Transverse colon (tissue), 4 donors: Measurements from ENCODE around the gene FBXL2.
A peak's percentile ranks its signal among the peaks of the same experiment; 100 is the strongest.

ENCODE experiments used
- POLR2A ChIP-seq: fragments of 450-650 bp; IDR thresholded peaks from one replicate; pipeline ENCODE4 v1.6.1; 2016; ENCODE audit warnings: antibody characterized with exemption, mild to moderate bottlenecking, moderate library complexity
- POLR2AphosphoS5 ChIP-seq, 3 donors: sonication (generic); formaldehyde crosslinking; IDR thresholded peaks; one replicate each; pipeline ENCODE4 v1.6.1; 2016; ENCODE audit warnings: antibody characterized with exemption in 3 of 3
- TF ChIP-seq, protein P1 (sequence below), 5 experiments: fragments of 200-600 bp in 3 of 5; fragments of 450-650 bp in 2 of 5; sonication (generic) in 3 of 5; IDR thresholded peaks; 1 replicate in 2 of 5; 2 replicates in 3 of 5; pipeline ENCODE4 v1.5.1; 2016 to 2017; ENCODE audit warnings: antibody characterized with exemption in 5 of 5, inconsistent platforms in 3 of 5, mild to moderate bottlenecking in 2 of 5, moderate library complexity in 1 of 5

DNA sequence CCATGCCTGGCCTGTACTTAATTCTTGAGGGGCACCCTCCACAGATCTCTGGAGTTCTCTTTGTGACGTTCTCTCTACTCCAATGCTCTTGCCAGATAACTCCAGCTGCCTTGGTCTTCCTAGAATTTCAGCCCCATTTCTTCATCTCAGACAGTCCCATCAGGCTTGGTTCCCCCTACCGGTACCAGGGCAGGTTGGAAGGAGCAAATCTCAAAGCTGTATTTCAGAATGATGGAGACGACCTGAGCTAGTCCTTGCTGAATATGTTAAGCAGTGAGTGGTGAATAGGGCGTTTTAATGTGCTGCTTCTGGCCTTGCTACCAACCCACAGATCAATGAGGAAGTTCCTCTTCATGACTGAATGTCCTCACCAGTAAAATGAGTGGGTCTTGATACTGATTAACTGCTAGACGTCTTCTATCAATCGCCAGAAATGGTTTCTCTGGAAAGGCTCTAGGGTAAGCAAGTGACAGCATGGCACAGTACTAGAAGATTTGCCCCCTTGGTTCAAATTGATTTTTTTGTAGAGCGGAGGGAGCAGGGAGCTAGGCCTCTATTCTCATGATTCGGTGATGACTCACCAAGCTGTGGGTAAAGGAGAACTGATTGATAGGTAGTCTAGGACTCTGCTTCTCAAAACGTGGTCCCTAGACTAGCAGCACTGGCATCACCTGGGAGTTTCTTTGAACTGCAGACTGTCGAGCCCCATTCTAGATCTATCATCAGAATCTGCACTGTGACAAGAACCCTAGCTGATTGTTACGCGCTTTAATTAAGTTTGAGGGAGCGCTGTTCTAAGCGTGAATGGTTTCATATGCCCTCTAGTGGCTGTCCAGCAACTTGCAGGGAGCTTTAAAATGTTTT lies 95.2 kb downstream of the FBXL2 start:
- TF ChIP-seq, protein P1, sequence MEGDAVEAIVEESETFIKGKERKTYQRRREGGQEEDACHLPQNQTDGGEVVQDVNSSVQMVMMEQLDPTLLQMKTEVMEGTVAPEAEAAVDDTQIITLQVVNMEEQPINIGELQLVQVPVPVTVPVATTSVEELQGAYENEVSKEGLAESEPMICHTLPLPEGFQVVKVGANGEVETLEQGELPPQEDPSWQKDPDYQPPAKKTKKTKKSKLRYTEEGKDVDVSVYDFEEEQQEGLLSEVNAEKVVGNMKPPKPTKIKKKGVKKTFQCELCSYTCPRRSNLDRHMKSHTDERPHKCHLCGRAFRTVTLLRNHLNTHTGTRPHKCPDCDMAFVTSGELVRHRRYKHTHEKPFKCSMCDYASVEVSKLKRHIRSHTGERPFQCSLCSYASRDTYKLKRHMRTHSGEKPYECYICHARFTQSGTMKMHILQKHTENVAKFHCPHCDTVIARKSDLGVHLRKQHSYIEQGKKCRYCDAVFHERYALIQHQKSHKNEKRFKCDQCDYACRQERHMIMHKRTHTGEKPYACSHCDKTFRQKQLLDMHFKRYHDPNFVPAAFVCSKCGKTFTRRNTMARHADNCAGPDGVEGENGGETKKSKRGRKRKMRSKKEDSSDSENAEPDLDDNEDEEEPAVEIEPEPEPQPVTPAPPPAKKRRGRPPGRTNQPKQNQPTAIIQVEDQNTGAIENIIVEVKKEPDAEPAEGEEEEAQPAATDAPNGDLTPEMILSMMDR (IDR thresholded peaks at IDR 0.05), result peak; percentile 80 to 92 (median 86)
- TF ChIP-seq POLR2AphosphoS5 (IDR thresholded peaks at IDR 0.05) (no peak), POLR2A (no peak)
